ENCODE measurements around the gene SDC1. TPM values are rescaled to one million over a fixed set of nuclear protein-coding genes. Genes with fewer than 3 reads are reported as not detected.

The SDC1 gene
- total and polyA plus RNA-seq, 8 donors = 88.9 to 278 (median 117) TPM

GRCh38 chr2:20178249-20178607, 46.7 kb downstream of the SDC1 start:
- H3K9me3 ChIP-seq = no peaks in the 10 kb centered on the region
- no peak overlapping the region for H3K4me3 ChIP-seq
- intact Hi-C loops (cut with DNase I) = no loop called here
- no peaks in the 10 kb centered on the region for H3K36me3 ChIP-seq
- TF ChIP-seq CTCF (IDR thresholded peaks at IDR 0.05) = no peak
- H3K27me3 ChIP-seq = no peaks in the 10 kb centered on the region
- DNase-seq (peak in 2 of 4 donors; percentile 82 to 83), ATAC-seq (peak; percentile 62)
- H3K4me1 ChIP-seq = peaks cover 6 to 8% of the 10 kb centered on the region in 2 donors
- peak overlapping the region; percentile 72 to 75 for H3K27ac ChIP-seq

- ATAC-seq = no peak
- no peak overlapping the region for H3K4me3 ChIP-seq
- H3K27ac ChIP-seq = peak overlapping the region; percentile 72 to 75
- H3K27me3 ChIP-seq = no peaks in the 10 kb centered on the region
- intact Hi-C loops (cut with DNase I) = no loop called here
- peak in 1 of 4 donors; percentile 50 for DNase-seq
- TF ChIP-seq CTCF (IDR thresholded peaks at IDR 0.05) = no peak
- H3K4me1 ChIP-seq = peaks cover 6 to 8% of the 10 kb centered on the region in 2 donors
- no peaks in the 10 kb centered on the region for H3K9me3 ChIP-seq
- H3K36me3 ChIP-seq = no peaks in the 10 kb centered on the region
Observed at GRCh38 chr2:20177556-20178248, 47.2 kb downstream of the SDC1 start.

GRCh38 chr2:20176760-20177159, 48.2 kb downstream of the SDC1 start:
- Histone ChIP-seq H3K27ac (no peak overlapping the region), H3K4me1 (peaks cover 4 to 6% of the 10 kb centered on the region in 2 donors), H3K27me3 (no peaks in the 10 kb centered on the region), H3K4me3 (no peak overlapping the region), H3K36me3 (no peaks in the 10 kb centered on the region), H3K9me3 (no peaks in the 10 kb centered on the region)
- TF ChIP-seq CTCF (IDR thresholded peaks at IDR 0.05) = no peak
- DNase-seq (no peak), ATAC-seq (no peak)
- intact Hi-C loops (cut with DNase I) = no loop called here

DNA sequence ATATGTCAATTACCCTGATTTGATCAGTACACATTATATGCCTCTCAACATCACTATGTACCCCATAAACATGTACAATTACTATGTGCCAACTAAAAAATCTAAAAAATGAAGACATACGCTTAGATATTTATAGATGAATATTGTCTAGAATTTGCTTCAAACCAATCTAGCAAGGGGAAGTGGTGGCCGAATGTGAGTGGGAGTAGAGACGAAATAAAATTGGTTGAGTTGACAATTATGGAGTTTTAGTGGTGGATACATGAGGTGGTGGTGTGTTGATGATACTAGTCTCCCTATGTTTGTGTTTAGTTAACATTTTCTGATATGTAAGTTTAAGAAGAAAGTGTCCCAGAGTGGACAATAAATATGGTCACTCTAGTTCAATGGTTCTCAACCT, 49.0 kb downstream of the SDC1 start:
- TF ChIP-seq CTCF (IDR thresholded peaks at IDR 0.05) = no peak
- intact Hi-C loops (cut with DNase I) = no loop called here
- H3K4me3 ChIP-seq = no peak overlapping the region
- no peak for DNase-seq
- H3K27me3 ChIP-seq = no peaks in the 10 kb centered on the region
- H3K4me1 ChIP-seq = peaks cover 3 to 5% of the 10 kb centered on the region in 2 donors
- no peaks in the 10 kb centered on the region for H3K9me3 ChIP-seq
- H3K36me3 ChIP-seq = no peaks in the 10 kb centered on the region
- H3K27ac ChIP-seq = no peak overlapping the region
- ATAC-seq = no peak

DNA sequence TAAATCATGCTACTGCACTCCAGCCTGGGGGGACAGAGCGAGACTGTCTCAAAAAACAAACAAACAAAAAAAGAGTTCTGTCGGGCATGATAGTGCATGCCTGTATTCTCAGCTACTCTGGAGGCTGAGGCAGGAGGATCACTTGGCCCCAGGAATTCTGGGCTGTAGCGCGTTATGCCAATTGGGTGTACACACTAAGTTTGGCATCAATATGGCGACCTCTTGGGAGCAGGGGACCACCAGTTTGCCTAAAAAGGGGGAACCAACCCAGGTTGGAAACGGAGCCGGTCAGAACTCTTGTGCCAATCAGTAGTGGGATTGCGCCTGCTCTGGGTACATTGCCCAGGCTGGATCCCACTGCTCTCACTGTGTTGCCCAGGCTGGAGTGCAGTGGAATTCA, 49.7 kb downstream of the SDC1 start:
- H3K4me3 ChIP-seq = no peak overlapping the region
- H3K27ac ChIP-seq = no peak overlapping the region
- H3K27me3 ChIP-seq = no peaks in the 10 kb centered on the region
- intact Hi-C loops (cut with DNase I) = no loop called here
- H3K36me3 ChIP-seq = no peaks in the 10 kb centered on the region
- ATAC-seq (no peak), DNase-seq (no peak)
- TF ChIP-seq CTCF (IDR thresholded peaks at IDR 0.05) = no peak
- peaks cover 0 to 3% of the 10 kb centered on the region in 2 donors for H3K4me1 ChIP-seq
- H3K9me3 ChIP-seq = no peaks in the 10 kb centered on the region

All from left lung (tissue), 10 donors.